GM18508 (cell line): Measurements from ENCODE around the gene GPR82.
"Not testable (repeated sequence)": the region's sequence is repeated elsewhere in the genome, so short reads cannot be mapped to it uniquely, and the experiment has no call there.

Source experiments
- ATAC-seq: cut with Tn5 transposase; IDR thresholded peaks from one replicate; pipeline ENCODE4 v1.9.1; 2021; ENCODE audit warnings: moderate number of reproducible peaks; ENCODE audit not compliant: insufficient read depth, unreplicated experiment

Gene GPR82

DNA sequence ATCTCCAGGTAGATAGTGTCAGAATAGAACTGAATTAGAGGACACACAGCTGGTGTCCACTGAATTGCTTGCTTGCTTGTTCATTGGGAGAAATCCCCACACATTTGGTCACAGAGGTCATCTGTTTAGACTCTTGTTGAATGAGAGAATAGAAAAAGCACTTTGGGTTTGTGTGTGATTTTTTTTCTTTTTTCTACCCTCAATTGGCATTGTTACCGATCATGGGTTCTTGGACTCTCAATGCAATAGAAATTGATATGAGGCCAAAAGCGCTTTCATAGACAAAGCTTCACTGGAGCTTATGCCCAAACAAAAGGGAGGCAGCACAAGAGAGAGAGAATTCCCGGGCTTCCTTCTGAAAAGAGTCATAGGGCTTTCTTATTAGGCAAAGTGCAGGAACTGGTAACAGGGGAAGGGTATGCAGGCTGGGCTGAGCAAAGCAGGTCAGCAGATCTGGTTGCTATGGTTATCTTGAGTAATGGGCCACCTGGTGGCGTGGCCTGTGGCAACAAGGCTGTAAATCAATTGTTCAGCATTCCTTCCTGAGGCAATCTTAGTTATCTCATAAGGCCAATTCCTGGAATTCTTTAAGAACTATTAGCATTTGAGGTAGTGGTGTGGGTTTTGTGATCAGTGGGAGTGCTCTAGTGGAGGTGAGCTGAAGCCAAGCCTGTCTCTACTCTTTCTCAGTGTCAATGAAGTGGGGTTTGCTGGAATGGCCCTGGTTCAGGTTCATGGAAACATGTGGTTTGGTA, 5.3 kb upstream of the GPR82 start:
- ATAC-seq: no peak

- not testable (repeated sequence) for ATAC-seq
These were observed 4.4 kb upstream of the GPR82 start for GRCh38 chrX:41719610-41720009.

GRCh38 chrX:41720125-41720779, 3.7 kb upstream of the GPR82 start:
- ATAC-seq: no peak

GRCh38 chrX:41721590-41721989, 2.4 kb upstream of the GPR82 start:
- ATAC-seq: no peak

- ATAC-seq: no peak
These were observed 1.8 kb upstream of the GPR82 start for GRCh38 chrX:41722214-41722613.

DNA sequence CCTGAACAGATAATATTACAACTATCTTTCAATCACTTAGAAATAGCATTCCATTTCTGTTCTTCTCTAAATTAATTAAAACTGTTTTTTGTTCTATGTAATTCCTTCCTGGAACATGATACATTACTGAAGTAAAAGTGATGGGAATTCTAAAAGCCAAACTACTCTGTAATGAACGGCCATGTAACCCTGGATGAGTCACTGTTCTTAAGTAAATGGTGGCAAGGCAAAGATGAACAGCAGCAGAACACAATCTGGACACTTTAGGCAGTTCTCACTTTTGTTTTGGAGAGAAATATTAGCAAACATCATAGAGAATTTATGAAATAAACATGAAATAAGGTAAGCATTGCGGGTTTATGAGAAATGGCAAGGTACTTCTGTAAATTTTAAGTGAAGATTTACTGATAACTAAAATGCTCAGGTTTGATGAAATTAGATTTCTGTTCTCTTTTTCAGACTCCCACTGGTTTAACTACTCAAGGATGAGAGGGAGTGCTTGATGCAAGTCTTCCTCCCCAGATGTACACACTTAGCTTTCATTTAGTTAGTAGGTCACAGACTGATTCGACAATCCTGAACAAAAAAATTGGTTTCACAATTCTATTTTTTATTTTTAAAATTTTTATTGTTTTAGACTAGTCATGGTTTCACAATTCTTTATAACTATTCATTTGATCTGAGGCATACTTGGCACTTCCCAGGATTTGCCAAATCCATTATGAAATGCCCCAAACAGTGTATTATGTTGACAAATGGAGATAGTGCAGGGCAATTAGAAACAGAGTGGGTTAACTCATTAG, 964 bp upstream of the GPR82 start:
- no peak for ATAC-seq

- no peak for ATAC-seq
These were observed 4.1 kb downstream of the GPR82 start for GRCh38 chrX:41728125-41728524.

DNA sequence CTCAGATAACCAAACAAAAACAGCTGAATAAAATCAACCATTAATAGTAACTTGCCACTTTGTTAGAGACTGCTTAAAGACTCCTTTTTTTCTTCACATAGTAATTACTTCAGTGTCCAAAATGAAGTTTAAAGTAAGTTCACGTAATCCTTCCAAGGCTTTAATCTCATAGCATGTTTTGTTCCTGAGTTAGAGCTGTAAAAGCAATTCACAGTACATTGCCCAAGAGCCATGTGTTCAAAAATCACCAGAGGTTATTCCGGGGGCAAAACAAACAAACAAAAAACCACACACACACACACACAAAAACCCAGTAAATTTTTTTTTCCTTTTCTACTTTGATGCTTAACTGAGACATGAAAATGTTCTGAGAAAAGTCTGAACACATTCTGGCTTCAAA, 6.1 kb downstream of the GPR82 start:
- no peak for ATAC-seq

GRCh38 chrX:41732260-41732659, 8.3 kb downstream of the GPR82 start:
- no peak for ATAC-seq

- ATAC-seq: peak; percentile 94
These were observed 10.0 kb downstream of the GPR82 start for GRCh38 chrX:41733939-41734338.

- ATAC-seq: no peak
These were observed 10.5 kb downstream of the GPR82 start for GRCh38 chrX:41734530-41734929.

GRCh38 chrX:41737065-41737464, 13.1 kb downstream of the GPR82 start:
- ATAC-seq: no peak

GRCh38 chrX:41739871-41740270, 15.9 kb downstream of the GPR82 start:
- ATAC-seq: no peak

DNA sequence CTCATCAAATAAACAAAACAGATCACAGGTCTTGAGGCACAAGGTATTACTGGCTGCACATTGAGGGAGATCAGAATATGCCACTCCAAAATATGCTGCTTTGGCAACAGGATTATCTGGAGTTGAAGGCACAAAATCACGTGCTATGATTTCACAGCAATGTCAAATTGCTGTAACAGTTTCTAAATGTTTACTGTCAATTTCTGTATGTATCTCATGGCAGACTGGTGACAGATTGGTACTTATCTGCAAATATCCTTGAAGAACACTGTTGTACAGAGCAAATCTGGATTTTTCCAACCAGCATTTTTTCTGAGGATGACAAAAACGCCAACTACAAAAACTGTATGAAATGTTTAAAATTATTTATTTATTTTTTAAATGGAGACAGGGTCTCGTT, 26.7 kb downstream of the GPR82 start:
- no peak for ATAC-seq

DNA sequence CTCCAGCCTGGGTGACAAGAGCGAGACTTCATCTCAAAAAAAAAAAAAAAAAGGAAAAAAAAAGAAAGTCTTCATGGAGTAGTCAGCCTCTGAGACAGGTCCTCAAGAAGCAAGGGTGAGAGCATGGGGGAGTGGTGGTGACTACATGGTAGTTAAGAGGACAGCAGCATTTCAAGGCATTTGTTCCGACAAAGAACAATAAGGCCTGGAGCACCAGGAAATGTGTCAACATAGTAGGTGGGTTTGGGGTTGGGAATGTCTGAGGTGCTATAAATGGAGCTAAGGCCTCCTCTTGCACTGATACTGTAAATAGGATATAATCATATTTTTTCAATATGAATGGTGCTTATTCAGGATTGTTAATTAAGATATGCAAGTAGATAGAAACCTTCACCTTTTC, 34.4 kb downstream of the GPR82 start:
- no peak for ATAC-seq

GRCh38 chrX:41759817-41760216, 35.8 kb downstream of the GPR82 start:
- no peak for ATAC-seq

DNA sequence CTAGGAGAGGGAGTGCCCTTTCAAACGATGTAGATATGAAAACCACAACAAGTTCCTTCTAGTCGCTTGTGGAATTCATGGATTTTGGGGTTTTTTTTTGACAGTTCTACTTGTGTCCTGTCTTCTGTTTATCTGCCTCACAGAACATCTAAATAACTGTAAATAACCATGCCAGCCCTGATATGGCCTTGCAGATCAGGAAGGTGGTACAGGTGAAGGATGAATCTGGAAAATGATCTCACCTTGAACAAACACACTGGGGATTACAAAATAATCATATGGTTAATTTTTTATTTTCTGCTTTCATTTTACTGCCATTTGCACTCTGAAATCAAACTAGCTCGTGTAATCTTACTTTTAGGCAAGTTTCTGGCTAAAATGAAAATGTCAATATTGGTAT, 37.2 kb downstream of the GPR82 start:
- ATAC-seq: no peak

GRCh38 chrX:41761702-41762101, 37.7 kb downstream of the GPR82 start:
- no peak for ATAC-seq

DNA sequence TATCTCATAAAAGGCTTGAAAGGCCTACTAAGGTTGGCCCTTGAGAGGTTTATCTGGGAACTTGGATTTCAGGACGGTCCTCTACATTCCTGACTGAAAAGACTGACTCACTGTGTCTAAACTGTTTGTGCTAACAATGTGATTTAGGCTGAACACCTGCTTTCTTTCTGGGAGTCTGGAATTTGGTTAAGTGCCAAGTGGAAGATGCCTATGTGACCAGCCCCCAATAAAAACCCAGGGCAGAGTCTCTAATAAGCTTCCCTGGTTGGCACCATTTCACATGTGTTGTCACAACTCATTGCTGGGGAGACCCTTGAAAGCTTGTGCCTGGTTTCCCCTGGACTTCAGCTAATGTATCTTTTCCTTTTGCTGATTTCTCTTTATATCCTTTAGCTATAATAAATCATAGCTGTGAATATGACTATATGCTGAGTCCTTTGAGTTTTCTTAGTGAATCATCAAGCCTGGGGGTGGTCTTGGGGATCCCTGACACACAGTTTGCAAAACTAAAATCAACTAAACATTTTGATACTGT, 55.1 kb downstream of the GPR82 start:
- ATAC-seq: no peak
